HepG2 (cell line): ENCODE results near the gene DLG1.

ENCODE experiments used
- EZH2 ChIP-seq: conservative IDR thresholded peaks from 2 replicates; pipeline ENCODE4 v1.6.1; 2012; ENCODE audit warnings: mild to moderate bottlenecking, low read depth, low read length, moderate library complexity
- ISL2 ChIP-seq: sonication (generic); formaldehyde crosslinking; IDR thresholded peaks from 2 replicates; pipeline ENCODE4 v1.5.0; 2020; ENCODE audit warnings: missing genetic modification reagents
- MXI1 ChIP-seq: IDR thresholded peaks from 3 replicates; pipeline ENCODE4 v1.6.1; 2012; ENCODE audit warnings: low read depth, low read length, inconsistent platforms, borderline replicate concordance

DNA sequence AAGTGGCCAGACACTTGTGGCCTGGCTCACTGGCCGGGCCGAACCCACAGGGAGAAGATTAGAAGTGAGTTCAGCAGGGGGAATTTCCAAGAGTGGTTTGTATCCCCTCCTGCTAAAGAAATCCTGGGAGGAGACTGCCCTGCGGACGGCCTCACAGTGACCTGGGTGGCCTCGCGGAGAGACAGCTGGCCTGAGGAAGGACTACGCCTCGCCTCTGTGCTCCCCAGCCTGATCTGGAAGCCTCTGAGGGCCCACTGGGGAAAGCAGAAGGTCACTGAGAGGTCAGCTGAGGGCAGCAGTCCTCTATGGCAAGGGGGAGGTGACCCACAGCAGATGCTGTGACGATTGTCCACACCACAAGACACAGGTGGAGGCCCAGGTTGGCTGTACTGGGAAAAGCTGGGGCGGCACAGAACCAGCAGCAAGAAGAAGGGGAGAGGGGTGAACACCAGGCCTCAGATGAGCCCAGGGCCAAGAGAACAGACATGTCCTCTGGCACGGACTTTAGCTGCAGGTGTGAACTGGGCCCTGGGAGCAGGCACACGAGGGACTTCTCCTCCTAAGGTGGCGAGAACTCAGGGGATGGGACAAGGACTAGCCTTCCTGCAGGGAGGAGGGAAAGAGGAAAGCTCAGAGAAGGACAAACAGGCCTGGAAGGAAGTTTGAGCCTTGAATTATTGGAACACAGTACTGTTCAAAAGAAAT, 37.2 kb upstream of the DLG1 start:
- TF ChIP-seq MXI1 (no peak), ISL2 (no peak), EZH2 (no peak)
